Cardiac muscle cell (in vitro differentiated cells and primary cell): ENCODE data around the gene STARD5. TPM values are rescaled to one million over a fixed set of nuclear protein-coding genes. Genes with fewer than 3 reads are reported as not detected.
"Not testable (repeated sequence)": the region's sequence is repeated elsewhere in the genome, so short reads cannot be mapped to it uniquely, and the experiment has no call there.

Experiments used
- DNase-seq, 2 donors: peaks; one replicate each; pipeline versions ENCODE4 v3.0.0 to v3.0.0-alpha.2; 2010 to 2017; ENCODE audit warnings: low read depth in 1 of 2, low spot score in 1 of 2
- H3K27ac ChIP-seq: fragments of 200-600 bp; sonication (generic); 2 replicates; pipeline ENCODE4 v1.5.1; 2016
- H3K27me3 ChIP-seq: fragments of 200-600 bp; sonication (generic); 2 replicates; pipeline ENCODE4 v1.6.0; 2016; ENCODE audit warnings: control low read depth
- H3K36me3 ChIP-seq: fragments of 200-600 bp; sonication (generic); 2 replicates; pipeline ENCODE4 v1.5.1; 2016; ENCODE audit warnings: control low read depth
- H3K4me1 ChIP-seq: fragments of 200-600 bp; sonication (generic); 2 replicates; pipeline ENCODE4 v1.8.1; 2017; ENCODE audit warnings: low read depth, mild to moderate bottlenecking, mixed run types
- H3K4me3 ChIP-seq: fragments of 200-600 bp; sonication (generic); 2 replicates; pipeline ENCODE4 v1.5.1; 2016; ENCODE audit warnings: mild to moderate bottlenecking
- H3K9me3 ChIP-seq: fragments of 200-600 bp; sonication (generic); 2 replicates; pipeline ENCODE4 v1.5.1; 2017; ENCODE audit warnings: low read depth, mild to moderate bottlenecking, control low read depth
- polyA plus RNA-seq: library from polyadenylated mRNA; unstranded; fragments of >200 nt; fragmentation: Nextera tagmentation; extraction: Ambion mirVana; gene quantifications from 2 replicates; pipeline ENCODE4 v1.2.1, GENCODE V29; 2016
- total RNA-seq: library from RNA; depleted of rRNA; stranded (reverse); fragments of >200 nt; gene quantifications from 2 replicates; pipeline ENCODE4 v1.2.3, GENCODE V29; 2016
- TF ChIP-seq, protein P1 (sequence below): IDR thresholded peaks from 2 replicates; pipeline ENCODE4 v1.5.1; 2012; ENCODE audit warnings: low read depth, mild to moderate bottlenecking, low read length

The STARD5 gene
- total and polyA plus RNA-seq, 2 experiments from 2014 or later = 2.1 to 2.2 TPM

DNA sequence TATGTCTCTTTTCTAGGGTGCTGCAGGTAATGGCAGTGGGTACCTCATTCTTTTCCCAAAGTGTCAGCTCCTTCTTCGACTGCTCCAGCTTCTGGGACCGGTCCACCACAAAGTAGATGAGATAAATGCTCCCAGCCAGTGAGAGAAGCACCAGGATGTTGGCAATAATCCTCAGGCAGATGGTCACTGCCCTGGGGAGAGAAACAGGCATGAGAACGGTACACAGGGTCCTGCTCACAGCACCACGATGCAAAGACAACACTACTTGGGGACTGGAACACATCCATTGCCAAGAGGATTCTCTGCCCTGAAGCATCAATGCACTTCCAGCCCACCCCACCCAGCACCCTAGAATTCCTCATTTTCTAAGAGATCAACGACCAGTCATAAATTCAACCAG lies 27.7 kb upstream of the STARD5 start:
- Histone ChIP-seq H3K4me1 (no peaks in the 10 kb centered on the region), H3K27ac (no peak overlapping the region), H3K4me3 (no peak overlapping the region), H3K27me3 (no peaks in the 10 kb centered on the region), H3K9me3 (no peaks in the 10 kb centered on the region), H3K36me3 (no peaks in the 10 kb centered on the region)
- TF ChIP-seq, protein P1, sequence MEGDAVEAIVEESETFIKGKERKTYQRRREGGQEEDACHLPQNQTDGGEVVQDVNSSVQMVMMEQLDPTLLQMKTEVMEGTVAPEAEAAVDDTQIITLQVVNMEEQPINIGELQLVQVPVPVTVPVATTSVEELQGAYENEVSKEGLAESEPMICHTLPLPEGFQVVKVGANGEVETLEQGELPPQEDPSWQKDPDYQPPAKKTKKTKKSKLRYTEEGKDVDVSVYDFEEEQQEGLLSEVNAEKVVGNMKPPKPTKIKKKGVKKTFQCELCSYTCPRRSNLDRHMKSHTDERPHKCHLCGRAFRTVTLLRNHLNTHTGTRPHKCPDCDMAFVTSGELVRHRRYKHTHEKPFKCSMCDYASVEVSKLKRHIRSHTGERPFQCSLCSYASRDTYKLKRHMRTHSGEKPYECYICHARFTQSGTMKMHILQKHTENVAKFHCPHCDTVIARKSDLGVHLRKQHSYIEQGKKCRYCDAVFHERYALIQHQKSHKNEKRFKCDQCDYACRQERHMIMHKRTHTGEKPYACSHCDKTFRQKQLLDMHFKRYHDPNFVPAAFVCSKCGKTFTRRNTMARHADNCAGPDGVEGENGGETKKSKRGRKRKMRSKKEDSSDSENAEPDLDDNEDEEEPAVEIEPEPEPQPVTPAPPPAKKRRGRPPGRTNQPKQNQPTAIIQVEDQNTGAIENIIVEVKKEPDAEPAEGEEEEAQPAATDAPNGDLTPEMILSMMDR = no peak
- no peak for DNase-seq

DNA sequence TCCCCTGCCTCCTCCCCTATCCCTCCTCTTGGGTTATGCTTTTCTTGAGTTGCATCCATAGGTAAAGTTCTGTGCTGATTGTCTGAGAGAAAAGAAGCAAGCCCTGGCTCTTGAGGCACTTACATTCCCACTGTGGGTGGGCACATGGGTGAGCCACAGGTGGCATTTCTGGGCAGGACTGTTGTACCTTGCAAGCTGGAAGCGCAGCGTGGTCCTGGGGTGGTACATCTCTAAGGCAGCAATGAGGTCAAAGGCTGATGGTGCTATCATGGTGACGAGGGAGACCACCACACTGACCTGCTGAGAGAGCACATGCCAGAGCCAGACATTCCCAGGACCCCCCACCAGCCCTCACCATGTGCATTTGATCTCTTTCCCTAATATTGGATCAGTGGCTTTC lies 25.3 kb upstream of the STARD5 start:
- H3K4me1 ChIP-seq = no peaks in the 10 kb centered on the region
- no peak overlapping the region for H3K27ac ChIP-seq
- DNase-seq = no peak
- no peaks in the 10 kb centered on the region for H3K36me3 ChIP-seq
- no peaks in the 10 kb centered on the region for H3K9me3 ChIP-seq
- H3K4me3 ChIP-seq = no peak overlapping the region
- no peaks in the 10 kb centered on the region for H3K27me3 ChIP-seq
- TF ChIP-seq, protein P1 = no peak

DNA sequence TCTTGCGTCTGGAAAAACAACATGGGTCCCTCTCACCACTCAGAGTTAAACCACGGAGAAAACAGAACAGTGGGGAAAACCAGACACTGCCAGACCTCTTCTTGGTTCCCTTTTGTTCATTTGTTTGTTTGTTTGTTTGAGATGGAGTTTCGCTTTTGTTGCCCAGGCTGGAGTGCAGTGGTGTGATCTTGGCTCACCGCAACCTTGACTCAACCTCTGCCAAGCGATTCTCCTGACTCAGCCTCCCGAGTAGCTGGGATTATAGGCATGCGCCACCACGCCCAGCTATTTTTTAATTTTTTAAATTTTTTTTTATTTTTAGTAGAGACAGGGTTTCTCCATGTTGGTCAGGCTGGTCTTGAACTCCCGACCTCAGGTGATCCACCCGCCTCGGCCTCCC lies 24.8 kb upstream of the STARD5 start:
- H3K4me1 ChIP-seq, H3K27me3 ChIP-seq: not testable (repeated sequence)

DNA sequence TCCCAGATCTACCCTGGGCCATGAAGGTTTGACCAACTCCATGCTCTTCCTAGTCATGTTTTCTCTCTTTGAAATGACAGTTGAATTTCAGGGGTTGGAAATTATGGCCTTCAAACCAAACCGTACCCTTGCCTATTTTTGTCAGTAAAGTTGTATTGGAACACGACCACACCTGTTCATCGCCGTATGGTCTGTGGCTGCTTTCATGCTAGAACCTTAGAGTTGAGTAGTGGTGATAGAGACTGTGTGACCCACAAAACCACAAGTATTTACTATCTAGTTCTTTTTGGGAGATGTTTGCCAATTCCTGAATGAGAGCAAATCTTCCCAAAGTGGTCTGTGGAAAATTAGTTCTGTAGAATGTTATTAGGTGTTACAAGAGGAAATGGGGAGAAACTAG lies 24.0 kb upstream of the STARD5 start:
- no peaks in the 10 kb centered on the region for H3K9me3 ChIP-seq
- DNase-seq = no peak
- TF ChIP-seq, protein P1 = no peak
- no peaks in the 10 kb centered on the region for H3K27me3 ChIP-seq
- no peaks in the 10 kb centered on the region for H3K4me1 ChIP-seq
- no peak overlapping the region for H3K4me3 ChIP-seq
- H3K27ac ChIP-seq = no peak overlapping the region
- H3K36me3 ChIP-seq = no peaks in the 10 kb centered on the region

More for the DNA sequence above, 24.8 kb upstream of the STARD5 start:
- not testable (repeated sequence) for H3K36me3 ChIP-seq, DNase-seq, H3K9me3 ChIP-seq, H3K27ac ChIP-seq, H3K4me3 ChIP-seq

DNA sequence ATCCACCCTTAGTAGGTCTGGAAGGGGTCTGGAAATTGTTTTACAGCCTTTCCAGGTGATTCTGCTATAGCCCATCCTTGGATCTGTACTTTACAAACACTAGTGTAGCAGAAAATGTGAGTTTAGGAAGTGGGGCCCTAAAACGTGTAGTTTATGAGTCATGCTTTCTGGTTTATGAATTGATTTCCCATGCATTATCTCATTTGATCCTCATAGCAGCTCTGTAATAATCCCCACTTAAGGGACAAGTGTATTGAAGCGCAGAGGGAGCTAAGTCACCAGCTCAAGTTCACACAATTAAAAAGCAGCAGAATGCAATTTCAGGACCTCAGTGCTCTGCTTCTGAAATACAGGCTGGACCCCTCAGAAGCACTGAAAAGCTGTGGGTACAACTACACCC lies 22.7 kb upstream of the STARD5 start:
- Histone ChIP-seq H3K27me3 (no peaks in the 10 kb centered on the region), H3K9me3 (no peaks in the 10 kb centered on the region), H3K4me1 (no peaks in the 10 kb centered on the region), H3K4me3 (no peak overlapping the region), H3K27ac (no peak overlapping the region), H3K36me3 (no peaks in the 10 kb centered on the region)
- DNase-seq = no peak
- TF ChIP-seq, protein P1 = no peak

DNA sequence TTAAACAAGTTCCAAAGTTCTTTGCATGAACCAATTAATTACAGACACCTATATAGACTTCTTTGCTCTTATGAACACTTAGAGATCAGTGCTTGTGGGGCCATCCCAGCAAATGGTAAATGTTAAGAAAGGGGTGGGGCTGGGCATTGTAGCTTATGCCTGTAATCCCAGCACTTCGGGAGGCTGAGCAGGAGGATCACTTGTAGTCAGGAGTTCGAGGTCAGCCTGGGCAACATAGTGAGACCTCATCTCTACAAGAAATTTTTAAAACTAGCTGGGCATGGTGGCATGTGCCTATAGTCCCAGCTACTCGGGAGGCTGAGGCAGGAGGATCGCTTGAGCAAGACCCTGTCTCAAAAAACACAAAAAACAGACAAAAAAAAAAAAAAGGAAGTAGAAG lies 19.4 kb upstream of the STARD5 start:
- no peak for DNase-seq
- Histone ChIP-seq H3K36me3 (no peaks in the 10 kb centered on the region), H3K4me3 (no peak overlapping the region), H3K9me3 (no peaks in the 10 kb centered on the region), H3K27ac (no peak overlapping the region), H3K27me3 (no peaks in the 10 kb centered on the region), H3K4me1 (no peaks in the 10 kb centered on the region)
- TF ChIP-seq, protein P1 = no peak
